ENCODE measurements around the gene DERA.

- TF ChIP-seq CTCF (conservative IDR thresholded peaks at IDR 0.05; ENCODE audit: low read depth, low read length) (peak; percentile 49), EZH2 (IDR thresholded peaks at IDR 0.05; ENCODE audit: borderline replicate concordance, low read depth, low read length, poor library complexity, severe bottlenecking) (no peak)
Observed at GRCh38 chr12:15979096-15980092, 68.3 kb downstream of the DERA start.

Data from A673 (cell line).